ENCODE data around the gene NLRC3. TPM values are rescaled to one million over a fixed set of nuclear protein-coding genes. Genes with fewer than 3 reads are reported as not detected.
A peak's percentile ranks its signal among the peaks of the same experiment; 100 is the strongest.

Gene NLRC3
- total RNA-seq, 1 donor from 2014 or later = 0.72 TPM

DNA sequence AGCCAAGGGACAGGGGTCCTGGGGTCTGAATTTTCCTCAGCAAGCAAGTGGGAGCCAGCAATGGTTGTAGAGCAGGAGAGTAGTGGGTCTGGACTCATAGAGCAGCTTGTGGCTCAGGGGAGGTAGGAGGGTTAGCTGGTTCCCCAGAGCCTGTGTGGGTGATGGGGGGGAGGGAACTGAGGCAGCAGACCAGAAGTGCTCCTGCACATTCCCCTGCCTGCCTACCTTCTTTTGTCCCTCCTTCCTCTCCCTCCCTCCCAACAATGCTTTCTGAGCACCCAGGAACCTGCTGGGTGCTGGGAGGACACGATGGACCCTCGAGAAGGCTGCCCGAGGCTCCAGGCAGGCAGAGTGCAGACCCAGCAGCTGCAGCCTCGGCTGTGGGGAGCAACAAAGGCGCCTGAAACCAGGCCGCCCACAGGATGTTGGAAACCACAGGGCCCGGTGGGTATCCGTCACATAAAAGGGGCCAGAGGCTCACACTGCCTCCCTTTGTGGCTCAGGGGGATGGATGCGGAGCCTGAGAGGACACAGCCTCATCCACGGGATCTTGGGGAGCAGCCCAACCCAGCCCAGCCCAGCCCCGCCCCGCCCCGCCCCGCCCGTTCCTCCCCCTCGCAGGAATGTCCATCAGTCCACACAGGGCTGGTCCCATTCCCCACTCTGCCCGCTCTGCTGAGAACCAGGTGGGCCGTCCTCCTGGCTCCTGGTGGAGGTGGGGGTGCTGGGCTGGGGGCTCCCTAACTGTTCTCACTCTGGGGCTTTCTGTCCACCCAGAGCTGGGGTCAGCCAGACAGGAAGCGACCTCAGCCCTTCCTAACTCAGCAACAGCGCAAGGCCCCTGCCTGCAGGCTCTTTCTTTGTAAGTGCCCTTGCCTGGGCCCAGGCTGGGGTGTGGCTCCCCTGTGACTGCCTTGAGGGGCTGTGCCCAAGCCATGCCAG, 1.7 kb upstream of the NLRC3 start:
- peak; percentile 6 for DNase-seq

DNA sequence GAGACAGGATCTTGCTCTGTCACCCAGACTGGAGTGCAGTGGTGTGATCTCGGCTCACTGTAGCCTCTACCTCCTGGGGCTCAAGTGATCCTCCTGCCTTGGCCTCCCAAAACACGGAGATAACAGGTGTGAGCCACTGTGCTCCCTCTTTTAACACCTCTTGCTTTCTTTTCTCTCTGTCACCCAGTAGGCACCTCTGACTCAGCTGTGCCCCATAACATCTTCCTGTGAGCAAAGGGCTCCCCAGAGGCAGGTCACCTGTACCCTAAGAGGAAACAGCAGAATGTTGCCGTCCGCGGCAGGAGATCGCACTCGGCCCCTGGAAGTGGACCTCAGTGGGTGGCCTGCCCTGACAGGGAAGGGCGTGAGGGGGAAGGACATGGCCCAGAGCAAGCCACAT, 918 bp upstream of the NLRC3 start:
- DNase-seq = no peak

DNA sequence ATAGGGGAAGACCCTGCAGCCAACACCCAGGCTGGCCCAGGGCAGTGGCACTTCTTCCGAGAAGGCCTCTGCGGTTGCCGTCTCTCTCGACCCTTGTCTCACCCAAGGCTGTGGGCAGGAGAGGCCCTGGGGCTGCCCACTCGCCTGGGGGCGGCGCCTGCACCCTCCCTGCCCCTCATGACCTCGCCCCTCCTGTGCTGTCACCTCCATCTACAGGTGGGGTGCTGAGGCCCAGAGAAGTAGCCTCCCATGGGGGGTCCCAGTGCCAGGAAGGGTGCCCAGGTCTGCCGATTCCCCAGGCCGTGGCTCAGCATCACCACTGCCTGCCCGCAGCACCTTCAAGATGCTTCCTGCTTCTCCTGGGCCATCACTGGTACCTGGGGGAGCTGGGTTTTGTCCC, 992 bp downstream of the NLRC3 start:
- no peak for DNase-seq

DNA sequence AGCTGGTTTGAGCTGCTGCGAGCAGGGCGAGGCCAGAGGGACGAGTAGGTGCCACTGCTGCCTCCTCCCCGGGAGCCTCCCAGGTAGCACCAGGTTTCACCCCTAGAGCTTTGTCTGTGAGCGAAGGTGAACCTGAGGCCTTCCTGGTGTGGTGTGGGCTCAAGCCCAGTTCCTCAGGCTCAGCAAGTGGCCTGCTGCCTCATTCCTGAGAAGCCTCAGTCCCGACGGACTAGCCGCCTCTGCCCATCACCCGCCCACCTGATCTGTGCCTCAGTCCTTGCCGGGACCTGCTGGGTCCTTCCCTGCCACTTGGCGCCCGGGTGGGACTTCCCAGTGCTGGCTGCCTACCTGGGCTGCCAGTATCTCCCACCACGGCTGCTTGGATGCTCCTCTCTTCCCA, 1.7 kb downstream of the NLRC3 start:
- no peak for DNase-seq

DNA sequence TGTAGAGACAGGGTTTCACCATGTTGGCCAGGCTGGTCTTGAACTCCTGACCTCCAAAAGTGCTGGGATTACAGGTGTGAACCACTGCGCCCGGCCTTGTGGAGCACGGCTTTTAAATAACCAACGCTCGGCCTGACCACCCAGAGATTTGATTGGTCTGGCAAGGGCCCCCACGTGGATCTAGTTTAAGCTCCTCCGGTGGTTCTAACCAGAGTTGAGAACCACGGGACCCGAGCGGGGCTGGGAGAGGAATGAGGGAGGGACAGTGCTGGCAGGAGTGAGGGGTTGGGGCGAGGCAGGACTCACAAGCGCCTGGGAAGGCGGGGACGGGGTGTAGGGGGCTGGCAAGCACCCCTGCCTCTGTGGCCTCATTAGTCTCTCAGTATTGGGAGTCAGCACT, 3.0 kb downstream of the NLRC3 start:
- DNase-seq = no peak

DNA sequence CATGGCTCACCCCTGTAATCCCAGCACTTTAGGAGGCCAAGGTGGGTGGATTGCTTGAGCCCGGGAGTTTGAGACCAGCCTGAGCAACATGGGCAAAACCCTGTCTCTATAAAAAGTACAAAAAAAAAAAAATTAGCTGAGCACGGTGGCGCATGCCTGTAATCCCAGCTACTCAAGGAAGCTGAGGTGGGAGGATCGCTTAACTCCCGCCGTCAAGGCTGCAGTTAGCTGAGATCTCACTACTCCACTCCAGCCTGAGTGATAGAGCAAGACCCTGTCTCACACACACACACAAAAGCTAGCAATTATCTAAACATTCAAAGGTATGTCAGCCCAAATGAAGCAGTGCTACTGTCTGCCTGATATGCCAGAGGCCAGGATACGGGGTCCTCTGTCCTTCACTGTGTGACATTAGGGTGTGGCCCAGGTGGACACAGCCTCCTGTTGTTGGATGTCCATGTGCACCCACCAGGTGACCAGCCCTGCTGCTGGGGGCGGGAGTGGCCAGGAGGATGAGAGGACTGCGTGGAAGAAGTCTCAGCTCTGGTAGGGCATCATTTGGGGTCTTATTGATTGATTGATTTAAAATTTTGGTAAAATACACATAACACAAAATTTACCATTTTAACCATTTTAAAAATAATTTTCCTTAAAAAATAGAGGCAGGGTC, 3.9 kb downstream of the NLRC3 start:
- no peak for DNase-seq

DNA sequence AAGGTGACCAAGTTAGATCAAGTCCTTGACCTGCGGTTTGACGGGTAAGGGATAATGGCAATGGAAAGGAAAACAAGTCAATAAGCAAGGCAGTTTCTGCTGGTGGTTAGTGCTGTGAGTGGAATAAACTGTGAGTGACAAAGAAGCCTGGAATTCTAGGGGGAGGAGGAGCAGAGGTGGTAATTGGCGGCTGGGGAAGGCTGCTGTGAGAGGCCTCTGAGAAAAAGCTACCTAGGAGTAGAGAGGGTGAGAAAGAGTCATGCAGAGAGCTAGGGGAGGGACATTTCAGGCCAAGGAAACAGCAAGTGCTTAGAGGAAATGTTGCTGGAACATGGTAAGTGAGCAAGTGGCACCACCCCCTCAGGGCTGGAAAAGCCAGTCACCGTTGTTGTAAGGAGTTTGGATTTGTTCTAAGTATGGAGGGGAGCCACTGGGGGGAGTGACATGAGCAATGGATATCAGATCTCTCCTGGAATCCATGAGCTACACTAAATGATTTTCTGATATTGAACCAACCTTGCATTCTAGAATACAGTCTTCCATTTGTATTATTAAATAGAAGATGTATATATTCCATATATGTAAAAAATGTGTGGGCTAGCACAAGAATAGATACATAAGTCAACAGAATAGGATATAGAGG, 6.7 kb downstream of the NLRC3 start:
- no peak for DNase-seq

DNA sequence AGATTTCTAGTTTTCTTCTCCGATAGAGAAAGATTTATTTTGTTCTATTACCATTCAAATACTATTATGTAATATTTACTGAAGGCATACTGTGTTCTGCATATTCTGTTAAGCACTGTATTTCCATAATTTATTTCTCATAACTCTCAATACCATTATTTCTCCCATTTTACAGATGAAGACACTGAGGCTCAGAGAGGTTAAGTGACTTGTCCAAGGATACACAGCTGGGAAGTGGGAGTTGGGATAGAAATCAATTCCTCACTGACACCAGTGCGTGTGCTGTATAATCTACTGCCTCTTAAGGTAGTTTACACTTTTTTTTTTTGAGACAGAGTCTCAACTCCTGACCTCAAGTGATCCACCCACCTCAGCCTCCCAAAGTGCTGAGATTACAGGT, 7.4 kb downstream of the NLRC3 start:
- DNase-seq = no peak

DNA sequence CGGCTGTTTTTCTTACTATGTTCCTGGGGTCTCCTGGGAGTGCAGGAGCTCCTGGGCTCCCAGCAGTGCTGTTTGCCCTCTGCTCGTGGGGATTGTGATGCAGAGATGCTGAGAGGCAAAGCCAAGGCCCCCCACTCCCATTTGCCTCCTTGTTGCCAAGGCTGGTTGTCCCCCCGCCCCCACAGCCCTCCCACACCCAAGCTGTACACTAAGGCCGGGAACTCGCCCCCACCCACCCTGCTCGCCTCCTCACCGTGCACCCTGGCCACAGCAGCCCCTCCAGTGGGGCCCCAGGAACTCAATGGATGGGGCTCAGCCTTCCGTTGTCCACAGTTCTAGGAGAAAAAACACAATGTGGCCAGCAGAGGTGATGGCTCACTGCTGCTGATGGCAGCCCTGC, 10.2 kb downstream of the NLRC3 start:
- DNase-seq = no peak

DNA sequence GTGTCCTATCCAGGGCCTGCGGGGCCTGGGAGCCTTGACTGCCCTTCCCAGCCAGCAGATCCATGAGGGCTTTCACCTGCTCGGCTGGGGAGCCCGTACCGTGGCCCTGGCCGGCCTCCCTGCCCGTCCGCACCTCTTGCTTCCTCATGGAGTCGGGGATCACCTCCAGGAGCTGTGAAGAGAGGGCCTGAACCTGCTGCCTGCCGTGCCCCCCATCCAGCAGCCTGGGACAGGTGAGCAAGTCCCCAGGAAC, 12.4 kb downstream of the NLRC3 start:
- no peak for DNase-seq

DNA sequence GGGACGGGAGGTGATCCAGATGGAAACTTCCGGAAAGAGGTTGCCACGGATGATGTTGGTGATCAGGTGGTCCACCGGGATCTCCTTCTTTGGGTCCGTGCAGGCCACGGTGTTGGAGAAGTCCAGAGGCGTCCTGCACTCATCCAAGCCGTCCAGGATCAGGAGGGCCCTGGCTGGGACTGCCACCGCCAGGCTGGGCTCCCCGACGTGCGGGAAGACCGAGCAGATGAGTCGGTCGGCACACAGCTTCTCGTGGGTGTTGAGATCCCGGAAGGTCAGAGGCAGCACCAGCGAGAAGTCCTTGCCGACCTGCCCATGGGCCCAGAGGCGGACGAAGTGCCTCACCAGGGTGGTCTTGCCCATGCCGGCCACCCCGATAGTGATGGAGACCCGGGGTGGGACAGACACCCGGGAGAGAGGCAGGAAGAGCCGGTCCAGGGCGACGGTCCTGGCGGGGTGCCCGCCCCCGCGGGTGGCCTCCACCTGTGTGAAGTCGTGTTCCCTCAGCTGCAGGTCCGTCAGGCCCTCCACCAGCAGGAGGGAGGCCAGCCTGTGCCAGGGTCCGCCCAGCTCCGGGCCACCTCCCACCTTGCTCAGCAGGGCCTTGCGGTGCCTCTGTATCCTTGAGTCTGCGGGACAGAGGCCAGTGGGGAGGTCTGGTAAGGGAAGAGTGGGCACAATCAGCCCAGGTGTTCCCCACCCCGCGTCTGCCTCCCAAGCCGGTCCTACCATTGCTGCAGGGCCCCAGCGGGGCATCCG, 12.9 kb downstream of the NLRC3 start:
- no peak for DNase-seq

DNA sequence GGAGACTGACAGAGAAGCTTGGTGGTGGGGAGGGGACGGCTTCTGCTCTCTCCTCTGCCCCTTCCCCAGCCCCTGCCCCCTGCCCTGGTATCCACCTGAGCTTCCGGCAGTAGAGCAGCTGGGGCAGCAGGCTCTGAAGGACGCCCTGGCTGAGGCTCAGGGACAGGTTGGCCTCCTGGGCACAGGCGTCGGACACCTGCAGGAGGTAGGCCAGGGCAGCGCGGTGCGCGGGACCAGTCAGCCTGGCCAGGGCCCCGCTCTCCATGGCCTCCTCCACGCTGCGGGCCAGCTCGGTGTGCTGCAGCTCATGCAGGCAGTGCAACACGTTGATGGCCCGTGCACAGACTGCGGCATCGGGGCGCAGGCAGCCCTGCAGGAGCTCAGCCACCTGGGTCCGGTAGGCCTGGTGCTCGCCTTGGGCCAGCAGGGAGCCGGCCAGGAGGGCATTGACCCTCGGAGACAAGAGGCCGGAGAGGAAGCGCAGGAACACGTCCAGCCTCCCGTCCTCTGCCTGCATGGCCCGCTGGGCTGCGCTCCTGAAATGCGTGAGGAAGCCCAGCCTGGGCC, 14.2 kb downstream of the NLRC3 start:
- no peak for DNase-seq

DNA sequence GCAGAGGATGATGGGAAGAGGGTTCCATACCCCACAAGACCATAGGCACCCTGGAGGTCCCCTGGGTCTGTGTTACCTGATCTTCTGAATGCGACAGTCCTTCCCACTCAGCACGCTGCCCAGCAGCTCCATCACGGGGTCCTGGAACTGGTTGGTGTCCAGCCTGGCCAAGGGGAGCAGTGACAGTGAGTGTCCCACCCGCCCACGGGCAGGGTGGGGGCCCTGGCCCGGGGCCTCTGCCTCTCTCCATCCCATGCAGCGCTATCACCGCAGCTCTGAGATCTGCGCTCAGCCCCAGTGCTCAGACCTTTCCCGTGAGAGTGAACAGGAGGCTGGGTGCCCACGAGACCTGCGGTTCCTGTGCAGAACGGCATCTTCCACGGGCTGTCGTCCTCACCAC, 15.6 kb downstream of the NLRC3 start:
- no peak for DNase-seq

DNA sequence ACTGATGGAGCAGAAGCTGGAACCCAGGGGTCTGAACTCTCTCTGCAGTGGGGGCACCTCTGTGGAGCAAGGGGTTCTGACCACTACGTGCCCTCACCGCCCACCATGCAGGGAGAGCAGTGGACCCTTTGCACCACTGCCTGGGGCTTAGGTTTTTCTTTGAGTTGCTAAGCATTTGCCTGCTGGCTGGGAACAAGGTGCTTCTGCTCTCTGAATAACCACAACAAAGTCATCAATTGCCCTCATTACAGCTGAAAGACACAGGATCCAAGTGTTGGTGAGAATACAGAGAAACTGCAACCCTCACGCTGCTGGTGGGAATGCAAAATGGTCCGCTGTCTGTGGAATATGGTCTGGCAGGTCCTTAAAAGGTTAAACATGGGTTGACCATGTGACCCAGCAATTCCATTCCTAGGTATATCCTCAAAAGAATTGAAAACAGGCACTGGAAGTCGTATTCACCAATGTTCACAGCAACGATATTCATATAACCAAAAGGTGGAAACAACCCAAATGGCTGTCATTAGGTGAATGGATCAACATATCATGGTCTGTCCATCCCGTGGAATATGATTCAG, 22.8 kb downstream of the NLRC3 start:
- no peak for DNase-seq

DNA sequence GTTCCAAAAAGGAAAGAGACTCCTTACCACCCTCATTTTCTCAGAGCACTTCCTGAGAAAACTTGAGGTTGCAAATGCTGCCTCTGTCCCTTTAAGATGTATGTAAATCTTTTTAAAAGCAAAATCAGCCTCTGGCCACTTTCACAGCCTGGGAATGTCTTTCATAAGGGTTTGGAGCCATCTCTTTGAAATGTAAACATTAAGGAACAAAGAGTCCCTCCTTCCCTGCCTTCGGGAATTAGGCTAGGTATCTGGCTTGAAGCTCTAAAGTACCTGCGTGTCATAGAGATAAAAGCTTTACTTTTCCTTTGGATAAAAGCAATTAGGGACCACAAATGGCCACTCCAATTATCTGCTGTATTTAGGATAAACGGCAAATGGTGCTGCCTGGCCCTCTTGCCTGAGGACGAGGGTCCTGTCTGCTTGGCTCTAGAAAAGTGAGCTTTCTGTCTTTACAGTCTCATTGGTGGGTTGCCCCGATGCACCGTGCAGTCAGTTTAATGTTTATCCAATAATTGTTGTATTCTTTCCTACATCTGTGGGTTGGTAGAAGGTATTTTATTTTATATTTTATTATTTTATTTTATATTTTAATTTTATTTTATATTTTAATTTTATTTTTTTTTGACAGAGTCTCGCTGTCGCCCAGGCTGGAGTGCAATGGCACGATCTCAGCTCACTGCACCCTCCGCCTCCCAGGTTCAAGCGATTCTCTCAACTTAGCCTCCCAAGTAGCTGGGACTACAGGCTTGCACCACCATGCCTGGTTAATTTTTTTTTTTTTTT, 23.9 kb downstream of the NLRC3 start:
- DNase-seq = no peak

DNA sequence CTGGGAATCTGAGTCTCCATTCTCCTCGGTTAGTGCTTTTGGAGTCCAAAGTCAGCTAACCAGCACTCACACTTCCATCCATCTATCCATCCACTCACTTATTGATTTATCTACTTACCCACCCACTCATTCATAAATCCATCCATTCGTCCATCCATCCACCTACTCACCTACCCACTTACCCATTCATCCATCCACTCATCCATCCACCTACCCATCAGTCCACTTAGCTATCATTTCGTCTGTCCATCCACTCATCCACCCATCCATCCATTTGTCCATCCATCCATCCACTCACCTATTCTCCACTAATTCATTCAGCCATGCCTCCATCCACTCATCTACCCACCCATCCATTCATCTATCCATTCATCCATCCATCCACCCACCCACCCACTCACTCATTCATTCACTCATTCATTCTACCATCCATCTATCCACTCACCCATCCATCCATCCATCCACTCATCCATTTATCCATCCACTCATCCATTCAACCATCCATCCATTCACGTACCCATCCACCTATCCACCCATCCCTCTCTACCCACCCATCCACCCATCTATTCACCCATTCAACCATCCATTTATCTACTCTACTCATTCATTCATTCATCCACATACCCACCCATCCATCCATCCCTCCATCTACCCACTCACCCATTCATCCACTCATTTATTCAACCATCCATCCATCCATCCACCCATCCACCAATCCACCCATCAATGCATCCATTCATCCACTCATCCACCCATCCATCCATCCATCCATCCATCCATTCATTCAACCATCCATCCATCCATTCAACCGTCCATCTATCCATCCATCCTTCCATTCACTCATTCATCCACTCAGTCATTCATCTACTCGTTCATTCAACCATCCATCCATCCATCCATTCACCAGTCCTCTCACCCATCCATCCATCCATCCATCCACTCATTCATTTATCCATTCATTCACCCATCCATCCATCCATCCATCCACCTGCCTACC, 26.1 kb downstream of the NLRC3 start:
- DNase-seq = no peak

DNA sequence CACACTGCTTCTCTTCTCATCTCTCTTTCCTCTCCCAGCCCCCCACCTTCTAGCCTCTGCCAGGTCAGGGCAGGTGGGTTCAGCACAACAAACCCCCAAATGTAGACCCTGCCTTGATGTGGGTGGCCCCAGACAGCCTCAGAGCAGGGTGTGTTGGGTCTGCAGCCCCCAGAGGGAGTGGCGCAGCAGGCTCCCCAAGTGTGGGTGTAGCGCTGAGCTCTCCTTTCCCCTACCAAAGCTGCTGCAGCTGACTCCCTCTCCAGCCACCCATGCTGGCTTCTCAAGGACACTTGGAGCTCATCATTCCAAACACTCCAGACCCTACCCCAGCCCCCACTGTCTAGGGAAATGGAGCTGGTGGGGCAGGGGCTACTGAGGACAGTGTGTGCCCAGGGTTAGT, 27.3 kb downstream of the NLRC3 start:
- no peak for DNase-seq

DNA sequence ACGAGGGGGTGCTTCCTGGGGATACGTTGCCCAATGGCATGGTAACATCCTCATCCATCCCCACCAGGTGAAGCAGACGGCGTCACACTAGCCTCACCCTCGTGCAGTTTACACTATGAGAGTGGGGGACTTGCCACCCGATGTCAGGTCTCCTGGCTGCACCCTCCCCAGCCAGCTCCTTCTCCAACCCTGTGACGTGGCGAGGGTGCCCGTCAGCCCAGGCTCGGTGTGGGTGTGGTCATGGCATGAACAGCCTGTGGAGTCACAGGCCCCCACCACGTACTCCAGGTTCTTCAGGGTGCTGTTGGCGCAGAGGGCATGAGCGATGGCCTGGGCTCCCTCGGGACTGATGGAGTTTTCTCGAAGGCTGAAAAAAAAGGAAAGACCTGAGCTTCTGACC, 28.3 kb downstream of the NLRC3 start:
- DNase-seq = no peak

DNA sequence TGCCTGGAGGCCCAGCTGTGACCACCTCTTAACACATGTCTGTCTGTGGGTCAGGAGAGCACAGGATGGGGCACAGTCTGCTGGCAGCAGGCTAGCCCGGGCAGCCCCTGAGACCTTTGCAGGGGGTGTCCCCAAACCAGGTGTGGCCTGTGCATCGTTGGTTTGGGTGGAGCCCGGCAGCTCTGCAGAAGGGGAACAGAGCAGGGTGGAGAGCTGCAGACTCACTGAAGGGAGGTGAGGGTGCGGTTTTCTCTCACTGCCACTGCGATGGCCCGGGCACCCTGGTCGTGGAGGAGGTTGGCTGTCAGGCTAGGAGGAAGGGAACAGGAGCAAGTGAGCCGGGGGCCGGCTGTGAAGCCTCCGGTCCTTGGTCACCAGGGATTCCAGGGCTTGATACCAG, 28.8 kb downstream of the NLRC3 start:
- no peak for DNase-seq
